Upper lobe of left lung (tissue), 4 donors: Measurements from ENCODE around the gene AP3M1.

Experiments used
- POLR2A ChIP-seq, 4 donors: fragments of 450-650 bp; IDR thresholded peaks; one replicate each; pipeline ENCODE4 v1.5.1; 2016 to 2017; ENCODE audit warnings: antibody characterized with exemption in 4 of 4, mild to moderate bottlenecking in 2 of 4
- TF ChIP-seq, protein P1 (sequence below), 6 experiments: fragments of 450-650 bp in 4 of 6; fragments of 200-600 bp in 2 of 6; sonication (generic) in 2 of 6; IDR thresholded peaks; one replicate each; pipeline ENCODE4 v1.5.1; 2016 to 2019; ENCODE audit warnings: antibody characterized with exemption in 6 of 6

DNA sequence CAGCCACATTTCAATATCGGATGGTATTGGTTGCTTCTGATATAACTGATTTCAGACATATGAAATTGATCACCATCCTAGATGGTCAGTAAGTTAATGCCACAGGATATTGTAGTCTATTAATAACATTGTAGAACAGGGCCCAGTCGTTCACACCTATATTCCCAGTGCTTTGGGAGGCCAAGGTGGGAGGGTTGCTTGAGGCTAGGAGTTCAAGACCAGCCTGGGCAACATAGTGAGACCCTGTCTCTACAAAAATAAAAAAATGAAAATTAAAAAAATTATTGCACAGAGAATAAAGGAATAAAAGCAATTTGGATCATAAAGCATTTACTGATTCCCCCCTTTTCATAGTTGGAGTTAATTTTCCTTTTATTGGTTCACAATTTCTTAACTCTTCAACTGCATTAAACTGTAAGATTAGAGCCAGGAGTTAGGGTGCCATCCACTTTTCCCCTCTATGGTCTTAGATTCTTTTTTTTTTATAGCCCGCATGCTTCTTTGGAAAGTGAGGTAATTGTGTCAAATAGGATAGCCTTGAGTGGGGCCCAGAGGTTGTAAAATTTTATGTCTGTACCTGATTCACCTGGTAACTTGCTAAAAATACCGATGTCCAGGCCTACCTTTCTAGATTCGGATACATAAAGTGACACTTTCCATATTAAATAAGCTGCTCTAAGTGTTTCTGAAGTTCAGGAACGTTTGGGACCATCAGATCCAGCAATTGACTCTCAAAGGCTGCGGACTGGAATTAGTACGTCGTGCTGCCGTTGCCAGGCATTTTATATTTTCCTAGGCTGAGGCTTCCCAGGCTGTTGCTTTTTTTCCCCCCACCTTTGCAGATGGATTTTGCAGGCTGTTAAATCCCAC is 25.1 kb upstream of the AP3M1 start:
- no peak for TF ChIP-seq POLR2A (IDR thresholded peaks at IDR 0.05)
- TF ChIP-seq, protein P1, sequence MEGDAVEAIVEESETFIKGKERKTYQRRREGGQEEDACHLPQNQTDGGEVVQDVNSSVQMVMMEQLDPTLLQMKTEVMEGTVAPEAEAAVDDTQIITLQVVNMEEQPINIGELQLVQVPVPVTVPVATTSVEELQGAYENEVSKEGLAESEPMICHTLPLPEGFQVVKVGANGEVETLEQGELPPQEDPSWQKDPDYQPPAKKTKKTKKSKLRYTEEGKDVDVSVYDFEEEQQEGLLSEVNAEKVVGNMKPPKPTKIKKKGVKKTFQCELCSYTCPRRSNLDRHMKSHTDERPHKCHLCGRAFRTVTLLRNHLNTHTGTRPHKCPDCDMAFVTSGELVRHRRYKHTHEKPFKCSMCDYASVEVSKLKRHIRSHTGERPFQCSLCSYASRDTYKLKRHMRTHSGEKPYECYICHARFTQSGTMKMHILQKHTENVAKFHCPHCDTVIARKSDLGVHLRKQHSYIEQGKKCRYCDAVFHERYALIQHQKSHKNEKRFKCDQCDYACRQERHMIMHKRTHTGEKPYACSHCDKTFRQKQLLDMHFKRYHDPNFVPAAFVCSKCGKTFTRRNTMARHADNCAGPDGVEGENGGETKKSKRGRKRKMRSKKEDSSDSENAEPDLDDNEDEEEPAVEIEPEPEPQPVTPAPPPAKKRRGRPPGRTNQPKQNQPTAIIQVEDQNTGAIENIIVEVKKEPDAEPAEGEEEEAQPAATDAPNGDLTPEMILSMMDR (IDR thresholded peaks at IDR 0.05), result no peak
